GM12878 (cell line): Measurements from ENCODE around the gene GLRA1. TPM values are rescaled to one million over a fixed set of nuclear protein-coding genes. Genes with fewer than 3 reads are reported as not detected.

Experiments used
- ATAC-seq: fragments of 200-7000 bp; cut with Tn5 transposase; 3 replicates; pipeline ENCODE4 v1.9.1; 2020; ENCODE audit warnings: mild to moderate bottlenecking, moderate library complexity
- BruUV-seq: library from RNA; stranded (reverse); fragments of 400-500 nt; replicated peaks from 2 replicates; lab custom pipeline; 2021; lab: Mats Ljungman, UMichigan
- CTCF ChIA-PET: fragments of 300-600 bp; sonication (Branson Sonifier 250); formaldehyde crosslinking; extraction: SDS; loops from one replicate; lab custom pipeline; 2021; ENCODE audit warnings: inconsistent platforms; lab: Yijun Ruan, JAX
- POLR2A ChIA-PET: fragments of 350-600 bp; formaldehyde crosslinking; extraction: SDS; loops from one replicate; lab custom pipeline; 2021; ENCODE audit warnings: inconsistent platforms; lab: Charles Lee
- RAD21 ChIA-PET: fragments of 300-600 bp; sonication (Branson Sonifier 250); formaldehyde crosslinking; loops from one replicate; lab custom pipeline; 2023; ENCODE audit warnings: antibody characterized with exemption; ENCODE audit not compliant: unreplicated experiment; lab: Charles Lee
- SMC1A ChIA-PET: fragments of 300-600 bp; sonication (Branson Sonifier 250); formaldehyde crosslinking; loops from one replicate; lab custom pipeline; 2023; ENCODE audit not compliant: unreplicated experiment, uncharacterized antibody; lab: Charles Lee
- DNase-seq: peaks from one replicate; pipeline ENCODE4 v3.0.0-alpha.2; 2011; ENCODE audit warnings: low read depth, low spot score
- FAIRE-seq: peaks from 3 replicates; lab custom pipeline; 2011; peaks lifted over from hg19 to GRCh38; lab: Jason Lieb, UNC
- H2AFZ ChIP-seq: 2 replicates; pipeline ENCODE4 v1.6.0; 2011; ENCODE audit warnings: low read depth, low read length, control low read depth; ENCODE audit not compliant: control insufficient read depth
- H3K27ac ChIP-seq: 2 replicates; pipeline ENCODE4 v1.5.1; 2011; ENCODE audit warnings: control low read depth; ENCODE audit not compliant: control insufficient read depth, insufficient read depth
- H3K27me3 ChIP-seq, 2 experiments: replicated peaks in 1 of 2; 2 replicates each; pipeline versions ENCODE4 v1.6.0 to v1.6.1; 2011; ENCODE audit warnings: low read length in 1 of 2; ENCODE audit not compliant: control insufficient read depth in 2 of 2, insufficient read depth in 2 of 2
- H3K36me3 ChIP-seq, 2 experiments: 2 replicates each; pipeline ENCODE4 v1.5.1; 2011; ENCODE audit warnings: low read length in 1 of 2; ENCODE audit not compliant: control insufficient read depth in 2 of 2, insufficient read depth in 2 of 2
- H3K4me1 ChIP-seq: 2 replicates; pipeline ENCODE4 v1.6.1; 2011; ENCODE audit warnings: mild to moderate bottlenecking, low read length, moderate library complexity, mixed read lengths; ENCODE audit not compliant: control insufficient read depth, insufficient read depth
- H3K4me2 ChIP-seq: 2 replicates; pipeline ENCODE4 v1.6.0; 2011; ENCODE audit warnings: control low read depth; ENCODE audit not compliant: control insufficient read depth, insufficient read depth
- H3K4me3 ChIP-seq: fragments of 200-600 bp; sonication (generic); 2 replicates; pipeline ENCODE4 v1.5.1; 2016
- H3K79me2 ChIP-seq: 2 replicates; pipeline ENCODE4 v1.6.0; 2011; ENCODE audit warnings: low read length; ENCODE audit not compliant: control insufficient read depth, insufficient read depth
- H3K9ac ChIP-seq: 2 replicates; pipeline ENCODE4 v1.8.0; 2011; ENCODE audit warnings: low read length, control low read depth, mixed read lengths; ENCODE audit not compliant: control insufficient read depth, insufficient read depth
- H3K9me3 ChIP-seq: replicated peaks from 3 replicates; pipeline ENCODE4 v1.5.1; 2011; ENCODE audit warnings: mild to moderate bottlenecking, low read length; ENCODE audit not compliant: control insufficient read depth, insufficient read depth
- H4K20me1 ChIP-seq: 2 replicates; pipeline ENCODE4 v1.6.0; 2011; ENCODE audit not compliant: control insufficient read depth, insufficient read depth
- BCL11A ChIP-seq: IDR thresholded peaks from 2 replicates; pipeline ENCODE4 v1.6.1; 2011; ENCODE audit warnings: low read depth, low read length
- CTCF ChIP-seq, 3 experiments: IDR thresholded peaks in 2 of 3; conservative IDR thresholded peaks in 1 of 3; 2 replicates each; pipeline ENCODE4 v1.5.1; 2011; ENCODE audit warnings: low read depth in 3 of 3, low read length in 3 of 3, mild to moderate bottlenecking in 3 of 3, control low read depth in 2 of 3, moderate library complexity in 2 of 3, inconsistent platforms in 1 of 3, mixed read lengths in 1 of 3; ENCODE audit not compliant: control insufficient read depth in 2 of 3, insufficient read depth in 1 of 3; ENCODE audit errors: extremely low read depth in 1 of 3
- EGR1 ChIP-seq, 2 experiments: IDR thresholded peaks; 1 replicate in 1 of 2; 2 replicates in 1 of 2; pipeline ENCODE4 v1.6.1; 2011 to 2012; ENCODE audit warnings: low read depth in 2 of 2, low read length in 2 of 2, borderline replicate concordance in 1 of 2, mild to moderate bottlenecking in 1 of 2, moderate library complexity in 1 of 2
- FOXM1 ChIP-seq: IDR thresholded peaks from 2 replicates; pipeline ENCODE4 v1.6.1; 2012; ENCODE audit warnings: low read depth, mild to moderate bottlenecking, inconsistent platforms, low read length, moderate library complexity
- IKZF1 ChIP-seq: fragments of 450-650 bp; conservative IDR thresholded peaks from 2 replicates; pipeline ENCODE4 v1.6.1; 2017; ENCODE audit warnings: antibody characterized with exemption, mild to moderate bottlenecking
- IKZF2 ChIP-seq, 2 experiments: fragments of 450-650 bp; IDR thresholded peaks; 2 replicates each; pipeline ENCODE4 v1.6.1; 2017; ENCODE audit warnings: mild to moderate bottlenecking in 2 of 2, moderate library complexity in 2 of 2
- IRF4 ChIP-seq: IDR thresholded peaks from 2 replicates; pipeline ENCODE4 v1.6.1; 2011; ENCODE audit warnings: low read depth, low read length
- POU2F2 ChIP-seq: IDR thresholded peaks from 3 replicates; pipeline ENCODE4 v1.6.1; 2011; ENCODE audit warnings: low read depth, mild to moderate bottlenecking, low read length, borderline replicate concordance
- RAD21 ChIP-seq: IDR thresholded peaks from 2 replicates; pipeline ENCODE4 v1.6.1; 2011; ENCODE audit warnings: mild to moderate bottlenecking, low read depth, low read length, moderate library complexity; ENCODE audit not compliant: insufficient read depth
- SMC3 ChIP-seq: IDR thresholded peaks from 2 replicates; pipeline ENCODE4 v1.6.1; 2011; ENCODE audit warnings: low read length, improper control_type of control experiment, borderline replicate concordance
- SUPT20H ChIP-seq: IDR thresholded peaks from 2 replicates; pipeline ENCODE4 v1.6.1; 2011; ENCODE audit warnings: low read depth, mild to moderate bottlenecking, low read length, moderate library complexity, borderline replicate concordance; ENCODE audit not compliant: control insufficient read depth
- YY1 ChIP-seq: IDR thresholded peaks from 2 replicates; pipeline ENCODE4 v1.6.1; 2011; ENCODE audit warnings: low read depth, mild to moderate bottlenecking, low read length
- WGBS: methylation state at CpG from one replicate; pipeline ENCODE4 v1.1.6; 2016; ENCODE audit warnings: low lambda C conversion rate; ENCODE audit not compliant: insufficient replicate concordance, insufficient coverage; ENCODE audit errors: missing lambda C conversion rate; 5-methylcytosine and 5-hydroxymethylcytosine counted together
- in situ Hi-C: fragments of 300-500 bp; cut with MboI; formaldehyde crosslinking; loops from 9 replicates; pipeline ENCODE4 v1.14.3; 2018; ENCODE audit warnings: mixed read lengths
- intact Hi-C: fragments of 100-400 bp; cut with micrococcal nuclease; formaldehyde crosslinking; loops from one replicate; pipeline ENCODE4 v1.14.2; 2022; ENCODE audit not compliant: unreplicated experiment
- polyA plus RNA-seq, 11 experiments: library from polyadenylated mRNA; depleted of rRNA in 4 of 11; unstranded in 6 of 11; stranded (reverse) in 5 of 11; fragments of >200 nt; fragmentation: Nextera tagmentation in 4 of 11; fragmentation: Illumina TruSeq in 1 of 11; extraction: Ambion mirVana in 4 of 11; extraction: Trizol in 1 of 11; gene quantifications; 1 replicate in 1 of 11; 2 replicates in 10 of 11; pipeline versions ENCODE4 v1.2.1 to v1.2.3, GENCODE V29; 2011 to 2016; ENCODE audit warnings: inconsistent platforms in 2 of 11, missing spikeins in 2 of 11, low read depth in 1 of 11
- total RNA-seq, 4 experiments: library from RNA; depleted of rRNA in 3 of 4; stranded (reverse); fragments of >200 nt in 3 of 4; fragmentation: Illumina TruSeq in 1 of 4; extraction: Trizol in 1 of 4; gene quantifications; 2 replicates each; pipeline versions ENCODE4 v1.2.1 to v1.2.3, GENCODE V29; 2013 to 2021
- TF ChIP-seq, protein P1 (sequence below): fragments of 450-650 bp; IDR thresholded peaks from 2 replicates; pipeline ENCODE4 v1.6.1; 2016; ENCODE audit warnings: mild to moderate bottlenecking

Gene GLRA1
- total and polyA plus RNA-seq, 10 of the 15 experiments (the other 5 are each of a cell fraction or from before 2014, with no cell fraction given), result not detected

- TF ChIP-seq, protein P1, sequence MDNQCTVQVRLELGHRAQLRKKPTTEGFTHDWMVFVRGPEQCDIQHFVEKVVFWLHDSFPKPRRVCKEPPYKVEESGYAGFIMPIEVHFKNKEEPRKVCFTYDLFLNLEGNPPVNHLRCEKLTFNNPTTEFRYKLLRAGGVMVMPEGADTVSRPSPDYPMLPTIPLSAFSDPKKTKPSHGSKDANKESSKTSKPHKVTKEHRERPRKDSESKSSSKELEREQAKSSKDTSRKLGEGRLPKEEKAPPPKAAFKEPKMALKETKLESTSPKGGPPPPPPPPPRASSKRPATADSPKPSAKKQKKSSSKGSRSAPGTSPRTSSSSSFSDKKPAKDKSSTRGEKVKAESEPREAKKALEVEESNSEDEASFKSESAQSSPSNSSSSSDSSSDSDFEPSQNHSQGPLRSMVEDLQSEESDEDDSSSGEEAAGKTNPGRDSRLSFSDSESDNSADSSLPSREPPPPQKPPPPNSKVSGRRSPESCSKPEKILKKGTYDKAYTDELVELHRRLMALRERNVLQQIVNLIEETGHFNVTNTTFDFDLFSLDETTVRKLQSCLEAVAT, result no peak
Measured at GRCh38 chr5:151829370-151829769, 95.3 kb downstream of the GLRA1 start (continued).

DNA sequence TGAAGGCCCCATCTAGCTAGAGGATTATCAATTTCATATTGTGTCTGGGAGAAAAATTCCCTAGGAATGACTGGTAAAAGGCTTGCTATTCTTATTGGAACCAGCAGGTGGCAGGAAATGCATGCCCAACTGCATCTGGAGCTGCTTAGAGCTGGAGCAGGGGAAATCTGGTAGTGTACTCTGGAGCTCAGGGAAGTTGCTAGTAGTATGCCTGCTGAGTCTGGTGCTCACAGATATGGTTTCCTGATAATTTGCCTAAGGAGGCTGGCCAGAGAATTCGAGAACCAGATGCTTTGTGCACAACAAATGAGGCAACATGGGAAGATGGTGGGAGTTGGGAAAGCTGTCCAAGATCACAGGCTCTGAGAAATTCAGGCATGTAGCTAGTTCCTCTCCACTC, 99.2 kb downstream of the GLRA1 start:
- Histone ChIP-seq H3K27ac (no peak overlapping the region), H3K9ac (no peak overlapping the region), H2AFZ (no peak overlapping the region), H3K4me1 (no peaks in the 10 kb centered on the region), H3K4me2 (no peak overlapping the region), H3K9me3 (no peaks in the 10 kb centered on the region), H4K20me1 (no peaks in the 10 kb centered on the region), H3K27me3 (no peaks in the 10 kb centered on the region), H3K36me3 (peaks cover 0 to 3% of the 10 kb centered on the region in 2 experiments; a peak in 1 of 4 replicates)
- ChIA-PET CTCF (interaction anchor here (0.7 to 10.8 kb wide), 63 partner anchors 9 to 1533 kb away, joined by 3 to 338 read pairs (median 4); no protein-coding TSS in a partner anchor), POLR2A (interaction anchor here (0.8 kb wide), 2 partner anchors 78 to 318 kb away, joined by 3 to 4 read pairs; no protein-coding TSS in a partner anchor), SMC1A (interaction anchor here (0.5 to 8.5 kb wide), 43 partner anchors 8 to 685 kb away, joined by 3 to 223 read pairs (median 4); no protein-coding TSS in a partner anchor)
- peak; percentile 98 for FAIRE-seq
- 0% methylated on average over 1 of the region's 1 CpG for WGBS
- peak; percentile 17 for DNase-seq
- BruUV-seq, result no TSS peak
- intact Hi-C loops, result loop anchor here (1.0 kb wide), 4 partner anchors 318 to 680 kb away; no protein-coding TSS in a partner anchor
- TF ChIP-seq POU2F2 (0 out of 3 replicates have a peak, but pooled peaks have one; percentile 11), EGR1 (IDR thresholded peaks at IDR 0.05; ENCODE audit: borderline replicate concordance in 1 of 2, low read depth in 2 of 2, low read length in 2 of 2) (no peak), CTCF (IDR thresholded peaks at IDR 0.05 in 2 of 3, conservative IDR thresholded peaks at IDR 0.05 in 1 of 3; ENCODE audit: control insufficient read depth in 2 of 3, extremely low read depth in 1 of 3, insufficient read depth in 1 of 3, low read depth in 3 of 3, low read length in 3 of 3) (peak; percentile 76 to 95 (median 84)), IKZF1 (0 out of 2 replicates have a peak, but pooled peaks have one; percentile 21), YY1 (peak; percentile 51; the same call in 1 of the 2 replicates), RAD21 (peak; percentile 98), IKZF2 (IDR thresholded peaks at IDR 0.05) (no peak), SUPT20H (no peak), FOXM1 (0 out of 2 replicates have a peak, but pooled peaks have one; percentile 25), IRF4 (0 out of 2 replicates have a peak, but pooled peaks have one; percentile 29), BCL11A (no peak), SMC3 (peak; percentile 96)
- TF ChIP-seq, all 136 proteins: peak for 8
- in situ Hi-C loops, result loop anchor here (5.0 kb wide), 2 partner anchors 322 to 682 kb away; no protein-coding TSS in a partner anchor
- RAD21 ChIA-PET, result interaction anchor here (0.5 to 3.0 kb wide), 32 partner anchors 9 to 689 kb away, joined by 3 to 120 read pairs (median 4); no protein-coding TSS in a partner anchor
- peak; percentile 91 for ATAC-seq
- no peak overlapping the region for H3K4me3 ChIP-seq
- H3K79me2 ChIP-seq, result no peaks in the 10 kb centered on the region
